ENCODE data around the gene DMTF1. TPM values are rescaled to one million over a fixed set of nuclear protein-coding genes. Genes with fewer than 3 reads are reported as not detected.
A peak's percentile ranks its signal among the peaks of the same experiment; 100 is the strongest.

The DMTF1 gene
- total and polyA plus RNA-seq, 9 of the 15 experiments (the other 6 are each of a cell fraction or from before 2014, with no cell fraction given): 25.7 to 208 (median 74.7) TPM

DNA sequence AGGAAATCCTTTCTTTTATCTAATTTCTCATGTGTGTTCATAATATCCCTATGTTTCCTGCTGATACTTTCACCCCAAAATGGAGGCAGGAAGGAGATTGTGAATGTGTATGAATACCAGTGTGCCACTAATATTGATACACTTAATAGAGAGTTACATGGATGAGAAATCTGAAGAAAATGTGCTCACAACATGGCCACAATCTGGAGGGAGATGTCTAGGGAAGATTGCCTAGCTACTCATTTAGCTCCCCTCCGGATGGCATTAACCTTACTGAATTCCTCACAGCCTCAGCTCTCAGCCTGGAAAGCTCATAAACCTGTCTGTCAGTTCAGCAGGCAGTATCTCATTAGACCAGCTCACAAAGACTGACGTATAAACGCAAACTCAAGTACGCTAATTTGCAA, 23.4 kb upstream of the DMTF1 start:
- intact Hi-C loops (cut with micrococcal nuclease) (no loop called here), in situ Hi-C loops (cut with MboI) (no loop called here)
- peak in 2 of 4 experiments; percentile 49 to 74 for DNase-seq (ENCODE audit: extremely low read depth in 1 of 4, low spot score in 3 of 4)
- H3K36me3 ChIP-seq (ENCODE audit: control insufficient read depth, insufficient read depth, low read length): no peaks in the 10 kb centered on the region
- no peaks in the 10 kb centered on the region for H3K27me3 ChIP-seq (ENCODE audit: control insufficient read depth in 2 of 2, insufficient read depth in 2 of 2, low read length in 2 of 2)
- peak overlapping the region; percentile 38 for H3K27ac ChIP-seq (ENCODE audit: extremely low read depth, low read depth, low read length)
- peak; percentile 86 for ATAC-seq
- FAIRE-seq: peak; percentile 70
- H2AFZ ChIP-seq (ENCODE audit: low read depth, low read length): peak overlapping the region; percentile 96
- H3K4me1 ChIP-seq (replicated peaks in 1 of 2; ENCODE audit: control insufficient read depth in 2 of 2, insufficient read depth in 2 of 2, low read length in 2 of 2): peaks cover 0 to 17% of the 10 kb centered on the region in 2 experiments; a peak in 4 of 5 replicates
- no peak overlapping the region for H3K4me3 ChIP-seq
- CTCF ChIA-PET (ENCODE audit: low intra/inter-chr PET ratio): no interaction called here
- peak overlapping the region; percentile 40 to 45; a peak in 3 of 4 replicates for H3K9ac ChIP-seq (ENCODE audit: insufficient read depth in 1 of 2, low read depth in 2 of 2, low read length in 2 of 2)
- no peaks in the 10 kb centered on the region for H4K20me1 ChIP-seq (replicated peaks; ENCODE audit: control insufficient read depth, insufficient read depth, low read length)
- no TSS peak for BruUV-seq (replicated peaks)
- H3K4me2 ChIP-seq (ENCODE audit: insufficient read depth, low read length): peak overlapping the region; percentile 68
- no peaks in the 10 kb centered on the region for H3K9me3 ChIP-seq (replicated peaks; ENCODE audit: control insufficient read depth, insufficient read depth, low read depth, low read length)
- WGBS (ENCODE audit: insufficient coverage, low coverage, missing lambda C conversion rate): 10% methylated on average over 4 of the region's 4 CpGs
- H3K79me2 ChIP-seq (ENCODE audit: control insufficient read depth, insufficient read depth, low read length): no peaks in the 10 kb centered on the region
- H3K9me1 ChIP-seq (ENCODE audit: control insufficient read depth, insufficient read depth, low read length): no peaks in the 10 kb centered on the region
- POLR2A ChIA-PET: interaction anchor here (0.7 to 1.6 kb wide), 7 partner anchors 10 to 158 kb away, joined by 3 to 7 read pairs (median 4); partner anchors contain the start of gene DMTF1
- TF ChIP-seq DMBX1 (CRISPR knock-in tag; IDR thresholded peaks at IDR 0.05; ENCODE audit: borderline replicate concordance) (0 out of 2 replicates have a peak, but pooled peaks have one; percentile 40), CREM (IDR thresholded peaks at IDR 0.05; ENCODE audit: low read depth) (peak; percentile 24; the same call in 1 of the 2 replicates), GTF2E2 (tag; IDR thresholded peaks at IDR 0.05) (no peak), ZNF589 (CRISPR knock-in tag; IDR thresholded peaks at IDR 0.05; ENCODE audit: low read depth) (0 out of 2 replicates have a peak, but pooled peaks have one; percentile 26), ELF4 (CRISPR knock-in tag; IDR thresholded peaks at IDR 0.05) (no peak), YY1 (IDR thresholded peaks at IDR 0.05; ENCODE audit: borderline replicate concordance in 1 of 3, control insufficient read depth in 1 of 3, extremely low read depth in 1 of 3, insufficient read depth in 3 of 3, insufficient read length in 1 of 3, insufficient replicate concordance in 2 of 3, low read depth in 1 of 3, low read length in 2 of 3) (peak in 1 of 3 experiments; percentile 44)
- TF ChIP-seq, protein P1, sequence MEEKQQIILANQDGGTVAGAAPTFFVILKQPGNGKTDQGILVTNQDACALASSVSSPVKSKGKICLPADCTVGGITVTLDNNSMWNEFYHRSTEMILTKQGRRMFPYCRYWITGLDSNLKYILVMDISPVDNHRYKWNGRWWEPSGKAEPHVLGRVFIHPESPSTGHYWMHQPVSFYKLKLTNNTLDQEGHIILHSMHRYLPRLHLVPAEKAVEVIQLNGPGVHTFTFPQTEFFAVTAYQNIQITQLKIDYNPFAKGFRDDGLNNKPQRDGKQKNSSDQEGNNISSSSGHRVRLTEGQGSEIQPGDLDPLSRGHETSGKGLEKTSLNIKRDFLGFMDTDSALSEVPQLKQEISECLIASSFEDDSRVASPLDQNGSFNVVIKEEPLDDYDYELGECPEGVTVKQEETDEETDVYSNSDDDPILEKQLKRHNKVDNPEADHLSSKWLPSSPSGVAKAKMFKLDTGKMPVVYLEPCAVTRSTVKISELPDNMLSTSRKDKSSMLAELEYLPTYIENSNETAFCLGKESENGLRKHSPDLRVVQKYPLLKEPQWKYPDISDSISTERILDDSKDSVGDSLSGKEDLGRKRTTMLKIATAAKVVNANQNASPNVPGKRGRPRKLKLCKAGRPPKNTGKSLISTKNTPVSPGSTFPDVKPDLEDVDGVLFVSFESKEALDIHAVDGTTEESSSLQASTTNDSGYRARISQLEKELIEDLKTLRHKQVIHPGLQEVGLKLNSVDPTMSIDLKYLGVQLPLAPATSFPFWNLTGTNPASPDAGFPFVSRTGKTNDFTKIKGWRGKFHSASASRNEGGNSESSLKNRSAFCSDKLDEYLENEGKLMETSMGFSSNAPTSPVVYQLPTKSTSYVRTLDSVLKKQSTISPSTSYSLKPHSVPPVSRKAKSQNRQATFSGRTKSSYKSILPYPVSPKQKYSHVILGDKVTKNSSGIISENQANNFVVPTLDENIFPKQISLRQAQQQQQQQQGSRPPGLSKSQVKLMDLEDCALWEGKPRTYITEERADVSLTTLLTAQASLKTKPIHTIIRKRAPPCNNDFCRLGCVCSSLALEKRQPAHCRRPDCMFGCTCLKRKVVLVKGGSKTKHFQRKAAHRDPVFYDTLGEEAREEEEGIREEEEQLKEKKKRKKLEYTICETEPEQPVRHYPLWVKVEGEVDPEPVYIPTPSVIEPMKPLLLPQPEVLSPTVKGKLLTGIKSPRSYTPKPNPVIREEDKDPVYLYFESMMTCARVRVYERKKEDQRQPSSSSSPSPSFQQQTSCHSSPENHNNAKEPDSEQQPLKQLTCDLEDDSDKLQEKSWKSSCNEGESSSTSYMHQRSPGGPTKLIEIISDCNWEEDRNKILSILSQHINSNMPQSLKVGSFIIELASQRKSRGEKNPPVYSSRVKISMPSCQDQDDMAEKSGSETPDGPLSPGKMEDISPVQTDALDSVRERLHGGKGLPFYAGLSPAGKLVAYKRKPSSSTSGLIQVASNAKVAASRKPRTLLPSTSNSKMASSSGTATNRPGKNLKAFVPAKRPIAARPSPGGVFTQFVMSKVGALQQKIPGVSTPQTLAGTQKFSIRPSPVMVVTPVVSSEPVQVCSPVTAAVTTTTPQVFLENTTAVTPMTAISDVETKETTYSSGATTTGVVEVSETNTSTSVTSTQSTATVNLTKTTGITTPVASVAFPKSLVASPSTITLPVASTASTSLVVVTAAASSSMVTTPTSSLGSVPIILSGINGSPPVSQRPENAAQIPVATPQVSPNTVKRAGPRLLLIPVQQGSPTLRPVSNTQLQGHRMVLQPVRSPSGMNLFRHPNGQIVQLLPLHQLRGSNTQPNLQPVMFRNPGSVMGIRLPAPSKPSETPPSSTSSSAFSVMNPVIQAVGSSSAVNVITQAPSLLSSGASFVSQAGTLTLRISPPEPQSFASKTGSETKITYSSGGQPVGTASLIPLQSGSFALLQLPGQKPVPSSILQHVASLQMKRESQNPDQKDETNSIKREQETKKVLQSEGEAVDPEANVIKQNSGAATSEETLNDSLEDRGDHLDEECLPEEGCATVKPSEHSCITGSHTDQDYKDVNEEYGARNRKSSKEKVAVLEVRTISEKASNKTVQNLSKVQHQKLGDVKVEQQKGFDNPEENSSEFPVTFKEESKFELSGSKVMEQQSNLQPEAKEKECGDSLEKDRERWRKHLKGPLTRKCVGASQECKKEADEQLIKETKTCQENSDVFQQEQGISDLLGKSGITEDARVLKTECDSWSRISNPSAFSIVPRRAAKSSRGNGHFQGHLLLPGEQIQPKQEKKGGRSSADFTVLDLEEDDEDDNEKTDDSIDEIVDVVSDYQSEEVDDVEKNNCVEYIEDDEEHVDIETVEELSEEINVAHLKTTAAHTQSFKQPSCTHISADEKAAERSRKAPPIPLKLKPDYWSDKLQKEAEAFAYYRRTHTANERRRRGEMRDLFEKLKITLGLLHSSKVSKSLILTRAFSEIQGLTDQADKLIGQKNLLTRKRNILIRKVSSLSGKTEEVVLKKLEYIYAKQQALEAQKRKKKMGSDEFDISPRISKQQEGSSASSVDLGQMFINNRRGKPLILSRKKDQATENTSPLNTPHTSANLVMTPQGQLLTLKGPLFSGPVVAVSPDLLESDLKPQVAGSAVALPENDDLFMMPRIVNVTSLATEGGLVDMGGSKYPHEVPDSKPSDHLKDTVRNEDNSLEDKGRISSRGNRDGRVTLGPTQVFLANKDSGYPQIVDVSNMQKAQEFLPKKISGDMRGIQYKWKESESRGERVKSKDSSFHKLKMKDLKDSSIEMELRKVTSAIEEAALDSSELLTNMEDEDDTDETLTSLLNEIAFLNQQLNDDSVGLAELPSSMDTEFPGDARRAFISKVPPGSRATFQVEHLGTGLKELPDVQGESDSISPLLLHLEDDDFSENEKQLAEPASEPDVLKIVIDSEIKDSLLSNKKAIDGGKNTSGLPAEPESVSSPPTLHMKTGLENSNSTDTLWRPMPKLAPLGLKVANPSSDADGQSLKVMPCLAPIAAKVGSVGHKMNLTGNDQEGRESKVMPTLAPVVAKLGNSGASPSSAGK (IDR thresholded peaks at IDR 0.05): peak; percentile 63
- TF ChIP-seq, protein P2, sequence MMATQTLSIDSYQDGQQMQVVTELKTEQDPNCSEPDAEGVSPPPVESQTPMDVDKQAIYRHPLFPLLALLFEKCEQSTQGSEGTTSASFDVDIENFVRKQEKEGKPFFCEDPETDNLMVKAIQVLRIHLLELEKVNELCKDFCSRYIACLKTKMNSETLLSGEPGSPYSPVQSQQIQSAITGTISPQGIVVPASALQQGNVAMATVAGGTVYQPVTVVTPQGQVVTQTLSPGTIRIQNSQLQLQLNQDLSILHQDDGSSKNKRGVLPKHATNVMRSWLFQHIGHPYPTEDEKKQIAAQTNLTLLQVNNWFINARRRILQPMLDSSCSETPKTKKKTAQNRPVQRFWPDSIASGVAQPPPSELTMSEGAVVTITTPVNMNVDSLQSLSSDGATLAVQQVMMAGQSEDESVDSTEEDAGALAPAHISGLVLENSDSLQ (IDR thresholded peaks at IDR 0.05): peak; percentile 94

All from K562 (cell line).